SHP77 (cell line): Measurements from ENCODE around the gene CYFIP1.

ENCODE experiments used
- DNase-seq, 2 experiments: peaks; one replicate each; lab custom pipeline; 2025; lab: John Stamatoyannopoulos, UW

Gene CYFIP1

DNA sequence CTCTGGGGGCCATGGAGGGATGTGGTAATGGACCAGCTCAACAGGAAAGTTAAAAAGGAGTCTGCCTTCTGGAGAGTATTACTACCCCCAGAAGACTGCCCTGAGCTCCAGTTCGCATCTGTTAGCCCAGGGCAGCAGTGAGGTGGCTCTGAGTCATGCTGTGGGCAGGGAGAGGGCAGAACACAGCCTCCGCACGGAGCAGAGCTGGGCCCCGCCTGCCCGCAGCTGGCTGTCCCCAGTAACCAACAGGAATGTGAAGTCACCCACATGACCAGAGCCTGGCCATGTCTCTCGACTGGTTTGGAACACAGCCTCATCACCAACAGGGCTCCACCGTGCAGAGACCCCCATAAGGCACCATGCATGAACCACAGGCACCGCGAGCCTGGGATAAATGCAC is 62.1 kb downstream of the CYFIP1 start:
- DNase-seq, result no peak

DNA sequence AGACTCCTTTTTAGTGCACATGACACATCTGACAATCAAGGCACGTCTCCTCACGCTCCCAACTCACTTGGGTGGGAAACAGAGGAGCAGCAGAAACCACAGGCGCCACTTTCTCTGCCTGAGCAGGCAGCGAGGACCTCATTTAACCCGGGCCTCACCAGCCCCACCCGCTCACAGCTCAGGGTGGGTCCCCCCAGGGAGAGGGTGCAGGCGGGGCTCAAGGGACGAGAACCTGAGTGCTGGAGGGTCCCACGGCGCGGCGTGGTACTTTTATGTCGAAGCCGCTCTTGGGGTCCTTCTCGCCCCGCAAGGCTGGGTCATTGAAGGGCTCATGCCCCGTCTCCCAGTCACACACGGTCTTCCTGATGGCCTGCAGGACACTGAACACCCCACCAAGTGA is 62.6 kb downstream of the CYFIP1 start:
- DNase-seq, result no peak

DNA sequence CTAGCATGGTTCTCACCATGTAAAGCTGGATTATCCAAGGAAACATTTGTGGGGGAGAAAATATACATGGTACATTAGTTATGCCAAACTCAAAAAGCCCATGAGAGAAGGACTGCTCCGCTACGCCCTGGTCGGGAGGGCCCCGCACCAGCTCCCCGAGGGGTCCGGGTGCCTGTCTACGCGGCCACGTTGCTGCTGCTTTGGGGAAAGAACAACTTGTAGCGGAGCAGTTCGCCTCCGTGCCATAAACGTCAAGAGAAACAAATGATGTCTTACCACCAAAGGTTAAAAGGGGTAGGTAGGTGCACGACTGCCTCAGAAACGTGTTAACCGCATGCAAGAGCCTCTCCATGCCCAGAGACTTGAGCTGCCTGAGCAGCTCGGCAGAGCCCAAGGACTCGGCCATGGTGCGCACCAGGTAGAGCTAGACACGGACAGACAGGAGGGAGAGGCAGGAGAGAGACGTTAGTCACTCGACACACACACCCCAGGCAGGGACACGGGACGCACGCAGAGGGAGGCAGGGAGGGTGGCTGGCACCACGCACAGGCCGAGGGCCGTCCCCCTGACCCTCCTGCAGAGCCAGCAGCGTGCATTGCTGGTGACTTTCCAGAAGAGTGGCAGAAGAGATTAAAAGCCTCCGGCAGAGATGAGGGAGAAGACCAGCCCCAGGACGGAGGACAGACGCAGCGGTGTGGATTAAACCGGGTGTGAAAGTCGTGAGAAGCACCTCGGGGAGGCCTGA is 63.4 kb downstream of the CYFIP1 start:
- DNase-seq, result no peak

DNA sequence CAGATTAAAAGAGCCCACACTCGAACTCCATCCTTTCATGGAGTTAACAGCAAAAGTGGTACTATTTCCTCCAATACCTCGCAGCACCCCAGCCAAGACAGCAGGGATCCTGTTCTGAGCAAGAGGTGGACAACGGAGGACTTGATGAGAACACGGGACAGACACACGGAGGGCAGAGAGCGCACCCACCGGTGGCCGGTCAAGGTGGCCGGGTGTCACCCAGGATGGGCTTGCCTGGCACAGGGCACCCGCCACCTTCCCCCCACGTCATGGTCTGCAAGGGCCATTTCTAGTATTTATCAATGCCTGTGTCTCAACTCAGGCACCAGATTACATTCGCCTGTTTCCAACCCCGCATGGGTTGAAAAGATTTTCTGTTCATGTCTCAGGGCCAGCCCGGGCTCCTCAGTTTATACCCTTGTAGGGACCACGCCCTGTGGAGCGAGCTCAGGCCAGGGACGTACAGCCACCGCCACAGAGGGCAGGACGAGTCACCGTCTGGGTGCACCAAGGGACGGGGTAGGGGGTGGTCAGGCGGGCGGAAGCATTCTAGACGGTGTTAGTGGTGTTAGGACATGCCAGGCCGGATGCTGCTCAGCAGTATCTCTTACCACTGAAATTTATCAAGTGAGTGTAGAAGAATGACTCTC is 64.2 kb downstream of the CYFIP1 start:
- no peak for DNase-seq

DNA sequence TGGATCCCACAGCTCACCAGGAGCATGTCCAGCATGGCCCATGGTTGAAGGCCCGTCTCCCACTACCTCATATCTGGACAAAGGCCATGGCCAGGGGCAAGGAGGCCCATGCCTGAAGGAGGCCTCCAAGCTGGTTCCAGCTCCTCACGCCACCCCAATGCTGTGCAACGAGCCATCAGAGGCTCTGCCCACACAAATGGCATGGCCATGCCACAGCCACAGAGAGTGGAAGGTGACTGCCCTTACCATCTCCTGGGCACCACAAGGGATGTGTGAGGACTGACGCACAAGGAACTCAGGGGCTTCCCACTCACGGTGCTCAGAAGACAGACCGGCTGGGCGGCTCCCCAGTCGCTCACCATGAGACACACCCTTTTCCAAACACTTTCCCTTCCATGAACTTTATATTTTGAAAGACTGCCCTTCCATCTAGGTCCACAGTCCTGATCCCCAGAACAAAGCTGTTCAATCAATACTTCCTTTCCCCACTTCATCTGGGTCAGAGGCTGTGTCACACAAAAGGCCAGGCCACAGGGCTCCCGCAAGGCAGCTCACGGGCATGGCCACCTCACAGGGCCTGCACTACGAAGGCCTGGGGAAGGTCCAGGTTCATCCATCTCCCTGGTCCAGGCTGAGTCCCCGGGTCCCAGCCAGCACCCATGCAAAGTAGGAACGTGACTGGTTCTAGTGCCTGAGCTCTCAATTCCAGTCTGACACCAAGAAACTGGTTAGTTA is 66.4 kb downstream of the CYFIP1 start:
- no peak for DNase-seq

DNA sequence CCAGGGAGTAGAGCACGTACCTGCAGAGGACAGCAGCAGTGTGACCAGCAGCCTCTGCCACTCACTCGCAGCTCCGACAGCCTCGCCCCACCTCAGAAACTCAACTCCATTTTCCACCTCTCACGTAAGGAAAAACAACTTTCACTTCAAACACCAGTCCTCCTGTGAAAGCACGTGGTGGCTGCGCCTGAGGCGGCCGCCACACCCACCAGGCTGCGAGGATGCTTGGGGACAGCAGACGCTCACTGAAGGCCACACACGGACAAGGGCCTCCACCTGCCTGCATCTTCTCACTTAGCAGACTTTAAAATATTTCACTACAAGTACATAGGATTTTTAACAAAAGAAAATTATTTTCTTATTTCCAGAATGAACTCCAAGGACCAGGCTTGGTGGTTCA is 67.9 kb downstream of the CYFIP1 start:
- DNase-seq, result no peak

DNA sequence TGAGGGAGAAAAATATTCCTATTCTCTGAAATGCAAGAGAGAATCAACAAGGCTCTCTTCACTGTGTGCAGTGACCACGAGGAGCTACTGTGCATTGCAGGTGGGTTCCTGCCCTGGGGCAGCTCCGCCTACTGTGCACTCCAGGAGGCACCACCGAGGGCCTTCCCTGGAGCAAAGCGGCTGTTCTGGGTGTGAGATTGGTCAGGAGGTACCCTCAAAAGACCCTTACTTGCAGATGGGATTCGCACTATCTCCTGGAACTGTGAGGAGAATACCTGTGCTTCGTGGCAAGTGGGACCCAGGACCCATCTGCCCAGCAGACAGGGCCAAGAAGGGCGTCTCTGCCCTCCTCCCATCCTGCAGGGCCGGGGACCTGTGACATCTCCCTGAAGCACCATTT is 68.9 kb downstream of the CYFIP1 start:
- no peak for DNase-seq

DNA sequence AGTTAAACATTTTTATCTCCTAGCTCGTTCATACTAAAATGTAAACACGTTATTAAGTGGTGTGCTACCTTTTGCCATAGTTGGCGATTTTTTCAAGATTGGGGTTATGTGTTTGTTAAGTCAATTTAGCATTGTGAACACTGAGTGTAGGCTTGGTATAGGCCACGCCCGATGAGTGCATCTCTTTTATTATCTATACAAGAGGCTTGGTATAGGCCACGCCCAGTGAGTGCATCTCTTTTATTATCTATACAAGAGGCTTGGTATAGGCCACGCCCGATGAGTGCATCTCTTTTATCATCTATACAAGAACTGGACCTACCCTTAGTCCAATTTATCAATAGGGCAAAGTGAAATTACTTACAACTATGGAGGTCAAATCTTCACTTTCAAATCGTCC is 71.3 kb downstream of the CYFIP1 start:
- DNase-seq, result no peak

DNA sequence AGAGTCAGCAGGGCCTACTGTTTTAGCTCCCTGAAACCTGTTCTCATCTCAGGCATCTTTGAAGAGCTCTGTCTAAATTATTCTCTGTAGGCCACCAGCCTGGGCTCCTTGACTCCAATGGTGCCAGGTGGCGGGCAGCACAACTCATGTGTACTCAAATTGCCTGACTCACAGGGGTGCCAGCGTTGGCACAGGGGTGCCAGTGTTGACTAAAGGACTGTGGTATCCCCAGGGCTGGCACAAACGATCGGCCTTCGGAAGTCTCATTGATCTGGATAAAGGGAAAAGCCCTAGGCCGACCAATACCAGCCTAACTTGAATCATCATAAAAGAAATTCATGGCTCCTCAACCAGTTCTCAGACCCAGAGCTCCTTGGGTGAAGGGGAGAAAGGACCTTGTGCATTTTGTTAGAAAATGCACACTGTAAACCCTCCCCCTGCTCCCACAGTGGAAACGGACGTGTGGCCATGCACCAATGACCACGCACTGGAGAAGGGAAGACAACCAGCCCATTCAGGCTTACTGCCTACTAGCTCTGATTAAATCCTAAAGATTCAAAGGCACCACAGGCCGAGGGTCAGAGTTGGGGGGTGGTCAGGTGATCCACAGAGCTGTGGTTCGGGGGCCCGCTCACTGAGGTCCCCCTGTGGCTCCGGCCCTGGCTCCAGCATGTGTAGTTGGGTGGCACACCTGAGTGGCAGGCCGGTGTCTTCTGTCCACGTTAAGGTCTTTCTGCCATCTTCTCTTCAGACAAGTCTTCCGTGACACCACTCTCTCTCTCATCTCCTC is 72.8 kb downstream of the CYFIP1 start:
- DNase-seq, result no peak

DNA sequence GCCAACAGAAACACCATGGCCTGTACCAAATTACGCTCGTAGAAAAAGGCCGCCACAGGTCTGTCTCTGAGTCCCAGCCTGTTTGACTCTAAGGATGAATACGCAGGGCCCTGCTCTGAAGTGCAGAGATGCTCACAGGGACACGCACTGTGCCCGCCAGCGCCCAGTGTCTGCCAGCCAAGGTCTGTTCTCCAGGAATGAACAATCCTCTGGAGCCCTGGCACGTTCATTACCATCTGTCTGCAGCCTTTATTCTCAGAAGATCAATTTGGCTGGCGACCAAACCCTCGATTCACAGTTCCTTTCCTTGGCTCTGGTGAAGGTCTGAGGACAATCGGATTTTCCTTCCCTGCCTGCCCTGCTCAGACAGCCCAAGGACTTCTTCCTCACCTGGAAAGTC is 75.4 kb downstream of the CYFIP1 start:
- DNase-seq, result no peak

DNA sequence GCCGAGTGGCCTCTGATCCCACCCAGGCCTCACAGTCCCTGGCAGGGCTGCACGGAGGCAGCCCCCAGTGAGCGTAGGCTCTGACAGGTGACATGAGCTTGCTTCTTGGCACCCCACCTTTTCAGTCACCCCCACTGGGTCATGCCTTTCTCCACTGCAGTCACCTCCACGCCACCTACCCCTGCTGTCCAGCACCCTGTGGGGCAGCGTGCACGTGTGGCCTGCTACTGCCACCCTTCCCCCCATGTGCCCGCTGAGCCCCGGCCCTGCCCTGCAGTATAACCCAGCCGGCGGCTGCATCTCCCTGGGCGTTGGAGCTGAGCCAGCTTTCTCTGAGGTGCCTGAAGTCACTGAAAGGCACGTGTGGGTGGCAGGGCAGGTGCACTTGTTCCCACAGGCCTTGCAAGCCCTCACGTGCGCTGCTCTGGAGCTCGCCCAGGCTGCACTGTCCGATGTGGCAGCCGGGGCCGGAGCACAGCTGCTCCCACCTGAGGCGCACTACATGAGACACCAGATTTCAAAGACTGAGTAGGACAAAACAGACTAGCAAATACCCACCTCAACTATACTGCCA is 76.1 kb downstream of the CYFIP1 start:
- peak; percentile 95 to 96 for DNase-seq

DNA sequence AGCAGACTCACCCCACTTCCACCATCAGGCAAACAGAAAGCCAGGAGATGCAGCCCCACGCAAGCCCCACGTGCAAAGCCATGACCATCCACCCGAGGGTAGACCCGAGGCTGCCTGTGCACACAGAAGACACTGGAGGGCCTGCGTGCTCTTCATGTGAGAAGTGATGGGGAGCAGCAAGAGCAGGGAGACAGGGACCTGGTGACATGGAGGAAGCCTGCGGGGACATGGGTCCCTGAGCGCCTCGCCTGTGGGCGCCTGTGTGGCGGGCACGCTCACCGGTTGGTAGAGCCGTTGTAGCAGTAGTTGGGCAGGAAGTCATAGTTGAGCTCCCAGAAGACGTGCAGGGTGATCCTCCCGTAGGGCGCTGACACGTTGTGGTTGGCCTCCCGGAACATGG is 76.7 kb downstream of the CYFIP1 start:
- no peak for DNase-seq

DNA sequence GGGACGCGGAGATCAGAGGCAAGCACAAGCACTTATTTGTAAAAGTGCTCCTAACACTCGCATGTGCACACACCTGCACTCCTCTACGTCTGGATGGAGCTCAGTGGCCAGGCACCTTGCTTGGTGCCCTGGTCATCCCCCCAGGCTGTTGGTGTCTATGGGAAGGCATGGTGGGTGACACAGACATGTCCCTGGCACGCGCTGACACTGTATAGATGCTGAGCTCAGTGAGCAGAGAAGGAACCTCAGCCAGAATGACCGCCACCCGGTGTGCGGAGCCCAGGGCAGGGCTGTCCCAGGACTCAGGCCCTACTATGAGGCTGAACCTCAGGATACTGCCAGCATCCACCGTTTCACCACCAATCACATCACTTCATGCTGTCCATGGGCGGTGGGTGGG is 77.2 kb downstream of the CYFIP1 start:
- no peak for DNase-seq

DNA sequence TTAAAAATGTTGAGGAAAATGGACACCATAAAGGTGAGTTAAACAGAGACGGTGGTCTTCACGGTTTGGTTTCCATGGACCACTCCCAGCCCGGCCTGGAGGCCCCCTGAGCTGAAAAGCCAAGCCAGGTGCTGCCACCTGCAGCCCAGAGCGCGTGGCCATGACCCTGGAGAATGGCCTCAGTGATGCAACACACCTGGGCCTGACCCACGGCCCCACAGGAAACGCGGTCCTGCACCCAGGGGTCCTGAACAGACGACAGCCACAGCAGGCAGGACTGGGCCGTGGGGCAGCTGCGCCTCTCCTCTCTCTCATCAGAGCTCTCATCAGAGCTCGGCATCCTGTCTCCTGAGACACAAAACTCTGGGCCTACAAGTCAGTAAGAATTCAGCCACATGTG is 77.6 kb downstream of the CYFIP1 start:
- no peak for DNase-seq

DNA sequence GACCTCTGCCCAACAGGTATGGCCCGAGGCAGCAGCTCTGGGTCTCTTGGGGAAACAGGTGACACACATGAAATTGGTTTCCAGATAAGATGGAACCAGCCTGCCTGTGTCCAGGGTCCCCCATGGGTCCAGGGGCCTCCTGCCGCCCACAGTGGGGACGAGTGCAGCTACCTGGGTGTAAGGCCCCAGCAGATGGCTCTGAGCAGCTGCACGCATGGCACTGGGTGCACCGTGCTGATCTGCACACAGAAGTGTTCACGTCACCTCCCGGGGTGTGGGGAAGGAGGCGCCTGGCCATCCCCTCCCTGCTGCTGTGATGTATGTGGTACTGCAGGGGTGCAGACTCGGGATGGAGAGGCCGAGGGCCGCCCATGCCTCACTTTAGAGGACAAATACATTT is 78.1 kb downstream of the CYFIP1 start:
- DNase-seq, result no peak

DNA sequence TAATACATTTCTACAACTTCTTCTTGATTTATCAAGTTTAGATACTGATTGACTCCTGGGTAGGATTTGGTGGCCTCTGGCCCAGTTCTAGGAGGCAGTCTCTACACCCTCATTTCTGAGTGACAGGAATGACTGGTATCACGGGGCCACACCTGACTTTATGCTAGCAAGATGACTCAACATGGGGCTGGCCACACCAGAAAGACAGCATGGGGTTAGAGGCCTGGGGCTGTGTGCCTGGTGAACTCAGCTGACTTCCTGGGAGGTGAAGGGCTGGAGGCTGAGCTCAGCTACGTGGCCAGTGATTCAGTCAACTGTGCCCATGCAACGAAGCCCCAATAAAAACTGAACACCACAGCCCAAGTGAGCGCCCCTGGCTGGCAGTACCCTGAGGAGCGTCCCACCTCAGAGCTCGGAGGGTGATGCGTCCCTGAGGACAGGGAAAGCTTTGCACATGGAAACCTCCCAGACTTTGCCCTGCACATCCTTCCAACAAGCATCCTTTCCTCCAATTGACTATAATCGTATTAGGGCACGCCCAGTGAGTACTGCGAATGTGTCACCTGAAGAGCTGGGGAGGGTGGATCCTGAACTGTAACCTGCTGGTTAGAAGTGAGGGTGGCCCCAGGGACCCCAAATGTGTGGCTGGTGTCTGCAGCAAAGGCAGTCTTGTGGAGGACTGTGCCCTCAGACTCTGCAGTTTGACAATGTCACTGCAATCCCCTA is 84.5 kb downstream of the CYFIP1 start:
- DNase-seq, result no peak

DNA sequence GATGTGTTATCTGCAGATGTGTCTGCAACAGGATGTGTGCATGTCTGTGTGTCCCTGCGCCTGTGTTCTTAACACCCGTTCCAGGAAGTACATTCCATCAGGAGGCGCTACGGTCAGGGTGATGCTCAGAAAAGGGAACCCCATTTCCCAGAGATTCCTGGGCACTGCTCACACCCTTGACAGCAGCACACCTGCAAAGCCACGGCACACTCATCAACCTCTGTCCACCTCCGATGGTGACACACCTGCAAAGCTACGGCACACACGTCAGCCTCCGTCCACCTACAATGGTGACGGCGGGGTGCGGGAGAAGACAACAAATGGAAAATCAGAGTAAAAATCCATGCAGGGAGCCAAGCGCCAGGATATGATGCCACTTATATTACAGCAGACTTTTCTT is 86.3 kb downstream of the CYFIP1 start:
- DNase-seq, result no peak

DNA sequence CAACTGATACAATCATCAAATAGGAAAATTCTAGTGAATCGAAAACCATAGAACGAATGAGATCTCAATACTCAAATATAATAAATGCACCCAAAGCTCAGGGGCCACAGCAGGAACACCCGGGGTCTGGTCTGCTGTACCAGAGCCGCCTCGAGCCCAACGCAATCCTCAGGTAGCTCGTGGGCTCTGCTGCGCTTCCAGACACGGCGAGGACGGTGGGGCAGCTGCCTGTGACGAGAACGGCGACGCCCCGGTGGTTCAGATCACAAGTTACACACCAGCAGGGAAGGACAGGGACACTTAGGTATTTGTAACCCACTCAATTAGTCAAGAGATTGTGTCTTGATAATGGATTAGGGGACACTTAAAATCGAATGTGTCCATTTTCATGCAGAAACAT is 87.1 kb downstream of the CYFIP1 start:
- DNase-seq, result no peak

DNA sequence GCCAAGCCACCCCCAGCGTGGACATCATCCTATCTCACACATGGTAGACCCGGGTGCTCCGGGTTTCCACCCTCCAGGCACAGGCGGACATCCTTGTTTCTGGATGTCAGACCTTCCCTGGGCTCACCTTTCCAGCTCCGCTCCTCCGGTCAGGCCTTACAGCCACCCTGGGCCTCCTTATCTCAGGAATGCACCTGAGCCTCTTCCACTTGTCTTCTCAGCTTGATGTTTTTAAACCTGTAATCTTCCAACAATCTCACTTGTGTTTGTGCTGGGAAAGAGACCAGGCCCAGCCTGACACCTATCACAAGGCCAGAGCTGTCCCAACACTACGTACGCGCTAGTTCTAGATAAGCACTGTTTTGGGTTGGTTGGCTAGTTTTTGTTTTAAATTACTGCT is 87.8 kb downstream of the CYFIP1 start:
- DNase-seq, result no peak

DNA sequence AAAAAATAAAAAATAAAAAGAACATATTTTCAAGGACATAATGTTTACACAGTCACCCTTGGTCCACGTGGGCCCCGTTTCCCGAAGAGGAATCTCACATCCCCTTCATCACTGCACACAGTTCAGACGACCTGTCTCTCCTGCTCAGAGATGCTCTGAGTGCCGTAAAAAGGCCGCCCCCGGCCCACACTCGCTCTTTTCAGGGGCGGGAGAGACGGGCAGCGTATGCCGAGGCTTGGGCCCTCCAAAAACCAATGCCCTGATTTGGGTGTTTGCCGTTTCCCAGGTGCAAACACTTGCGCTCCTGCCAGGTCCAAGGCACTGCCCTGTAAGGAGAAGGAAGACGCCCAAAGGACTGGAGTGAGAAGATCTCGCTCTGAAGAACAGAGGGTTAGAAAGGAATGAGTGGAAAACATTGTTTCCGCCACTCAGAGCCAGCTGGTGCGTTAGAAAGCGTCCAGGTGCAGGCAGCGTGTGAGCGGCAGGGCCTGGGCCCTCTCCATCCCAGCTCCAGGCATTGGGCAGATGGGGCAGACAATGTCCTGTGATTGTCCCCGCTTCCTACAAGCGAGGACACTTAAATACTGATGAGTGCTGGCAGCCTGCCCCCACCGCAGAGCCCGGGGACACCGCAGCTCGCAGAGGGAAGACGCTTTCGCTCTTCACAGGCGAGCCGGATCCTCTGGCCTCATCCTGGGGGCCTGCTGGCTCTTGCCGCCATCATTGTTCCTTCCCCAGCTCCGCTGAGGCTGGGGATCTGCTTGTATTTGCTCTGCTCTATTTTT is 88.5 kb downstream of the CYFIP1 start:
- no peak for DNase-seq

DNA sequence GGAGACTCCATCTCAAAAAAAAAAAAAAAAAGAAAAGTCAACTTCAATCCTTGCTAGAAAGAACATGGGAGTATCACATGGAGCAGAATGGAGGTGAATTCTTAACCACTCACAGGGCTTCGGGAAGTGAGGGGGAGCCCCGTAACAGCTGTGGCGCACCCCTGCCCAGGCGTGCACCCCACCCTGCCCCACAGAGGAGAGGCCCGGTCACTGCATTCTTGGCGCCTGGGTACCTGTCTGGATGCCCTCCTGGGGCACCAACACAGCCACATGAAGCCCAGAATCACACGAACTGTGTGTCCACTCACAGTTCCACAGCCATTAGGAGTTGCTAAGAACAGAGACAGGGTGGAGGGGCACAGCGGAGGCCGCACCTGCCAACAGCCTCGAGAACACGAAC is 89.9 kb downstream of the CYFIP1 start:
- no peak for DNase-seq
